GM19397 (cell line): Measurements from ENCODE around the gene CACNA1D.

Experiments
- ATAC-seq: cut with Tn5 transposase; IDR thresholded peaks from one replicate; pipeline ENCODE4 v1.9.1; 2021; ENCODE audit warnings: mild to moderate bottlenecking, moderate library complexity; ENCODE audit not compliant: unreplicated experiment

Gene CACNA1D

GRCh38 chr3:53837331-53837730 is 342.9 kb downstream of the CACNA1D start:
- no peak for ATAC-seq

GRCh38 chr3:53841296-53841695 is 346.9 kb downstream of the CACNA1D start:
- ATAC-seq: no peak

- ATAC-seq: no peak
Measured at GRCh38 chr3:53842436-53843194, 348.2 kb downstream of the CACNA1D start.

GRCh38 chr3:53843195-53844177 is 349.1 kb downstream of the CACNA1D start:
- ATAC-seq: peak; percentile 41

- ATAC-seq: no peak
Measured at GRCh38 chr3:53844262-53845102, 350.1 kb downstream of the CACNA1D start.

- ATAC-seq: no peak
Measured at GRCh38 chr3:53845103-53845880, 350.9 kb downstream of the CACNA1D start.

GRCh38 chr3:53845881-53846133 is 351.4 kb downstream of the CACNA1D start:
- ATAC-seq: no peak

GRCh38 chr3:53846134-53846850 is 351.9 kb downstream of the CACNA1D start, which contains the start of the genes CHDH and IL17RB:
CHDH (minus strand) TSS chr3:53846419; CDS start chr3:53824008, 22,411 bp downstream.
IL17RB (plus strand) TSS chr3:53846568; CDS start chr3:53846589, 21 bp downstream.
- peak; percentile 53 for ATAC-seq

- no peak for ATAC-seq
Measured at GRCh38 chr3:53846851-53847155, 352.4 kb downstream of the CACNA1D start.

GRCh38 chr3:53849916-53850315 is 355.5 kb downstream of the CACNA1D start:
- ATAC-seq: no peak

- no peak for ATAC-seq
Measured at GRCh38 chr3:53850895-53851294, 356.5 kb downstream of the CACNA1D start.

GRCh38 chr3:53856964-53857363 is 362.6 kb downstream of the CACNA1D start:
- no peak for ATAC-seq

GRCh38 chr3:53858096-53858741 is 363.8 kb downstream of the CACNA1D start:
- no peak for ATAC-seq

- ATAC-seq: no peak
Measured at GRCh38 chr3:53859178-53859577, 364.8 kb downstream of the CACNA1D start.

- no peak for ATAC-seq
Measured at GRCh38 chr3:53860196-53860595, 365.8 kb downstream of the CACNA1D start.

- no peak for ATAC-seq
Measured at GRCh38 chr3:53862241-53862640, 367.8 kb downstream of the CACNA1D start.

GRCh38 chr3:53863145-53863544 is 368.7 kb downstream of the CACNA1D start:
- ATAC-seq: no peak
